Cardiac septum (tissue), 1 donor: Measurements from ENCODE around the gene SULT1A3. TPM values are rescaled to one million over a fixed set of nuclear protein-coding genes. Genes with fewer than 3 reads are reported as not detected.

Source experiments
- total RNA-seq: library from RNA; stranded (reverse); fragmentation: NEBNext Ultra II Directional; extraction: Animal tissue kit (Norgen Biotek cat#: 25700); gene quantifications from one replicate; pipeline ENCODE4 v1.2.1, GENCODE V29; 2021
- donor health status: DM: no; HTN: no; CAD: no.

SULT1A3 gene
- total RNA-seq, 1 donor from 2014 or later, result 7.0 TPM

Other genes with a start within 250 kb of the SULT1A3 start
- gene TMEM219, start 237.2 kb upstream of the SULT1A3 start, total RNA-seq, result 66.4 TPM
- gene TAOK2, start 225.4 kb upstream of the SULT1A3 start, total RNA-seq, result 38.9 TPM
- gene HIRIP3, start 203.6 kb upstream of the SULT1A3 start, total RNA-seq, result 17.4 TPM
- gene INO80E, start 203.0 kb upstream of the SULT1A3 start, total RNA-seq, result 36.8 TPM
- gene DOC2A, start 188.2 kb upstream of the SULT1A3 start, total RNA-seq, result 0.38 TPM
- gene C16orf92, start 176.1 kb upstream of the SULT1A3 start, total RNA-seq, result not detected
- gene TLCD3B, start 168.0 kb upstream of the SULT1A3 start, total RNA-seq, result not detected
- 3,068 TPM for gene ALDOA, start 133.5 kb upstream of the SULT1A3 start, total RNA-seq
- gene PPP4C, start 123.3 kb upstream of the SULT1A3 start, total RNA-seq, result 44.1 TPM
- 0.57 TPM for gene TBX6, start 107.3 kb upstream of the SULT1A3 start, total RNA-seq
- gene YPEL3, start 103.0 kb upstream of the SULT1A3 start, total RNA-seq, result 43.2 TPM
- gene GDPD3, start 85.7 kb upstream of the SULT1A3 start, total RNA-seq, result 3.0 TPM
- gene MAPK3, start 76.0 kb upstream of the SULT1A3 start, total RNA-seq, result 47.8 TPM
- gene CORO1A, start 15.7 kb upstream of the SULT1A3 start, total RNA-seq, result 7.4 TPM
- 59.6 TPM for gene BOLA2B, start 5.6 kb upstream of the SULT1A3 start, total RNA-seq
- 24.9 TPM for gene SLX1A, start 5.4 kb upstream of the SULT1A3 start, total RNA-seq
- gene NPIPB13, start 49.2 kb downstream of the SULT1A3 start, total RNA-seq, result 3.2 TPM
- 41.7 TPM for gene CD2BP2, start 156.1 kb downstream of the SULT1A3 start, total RNA-seq
- gene TBC1D10B, start 171.2 kb downstream of the SULT1A3 start, total RNA-seq, result 23.7 TPM
- gene MYL11, start 175.5 kb downstream of the SULT1A3 start, total RNA-seq, result 0.59 TPM
- gene SEPTIN1, start 183.3 kb downstream of the SULT1A3 start, total RNA-seq, result 2.2 TPM
- 6.1 TPM for gene ZNF48, start 196.2 kb downstream of the SULT1A3 start, total RNA-seq
- gene ZNF771, start 208.4 kb downstream of the SULT1A3 start, total RNA-seq, result 7.5 TPM
- gene DCTPP1, start 230.8 kb downstream of the SULT1A3 start, total RNA-seq, result 23.1 TPM
- 27.3 TPM for gene SEPHS2, start 246.6 kb downstream of the SULT1A3 start, total RNA-seq